Omental fat pad (tissue), 4 donors: ENCODE results near the gene RNF212B. TPM values are rescaled to one million over a fixed set of nuclear protein-coding genes. Genes with fewer than 3 reads are reported as not detected.
"Not testable (repeated sequence)": the region's sequence is repeated elsewhere in the genome, so short reads cannot be mapped to it uniquely, and the experiment has no call there.

Source experiments
- ATAC-seq: fragments of 150-250 bp; one replicate; pipeline ENCODE4 v1.9.1; 2016; ENCODE audit warnings: mild to moderate bottlenecking, moderate library complexity; ENCODE audit not compliant: low FRiP score
- DNase-seq: peaks from one replicate; pipeline ENCODE4 v3.0.0-alpha.2; 2019; ENCODE audit warnings: low spot score
- CTCF ChIP-seq, 3 donors: fragments of 450-650 bp; IDR thresholded peaks; one replicate each; pipeline ENCODE4 v1.5.1; 2016 to 2017; ENCODE audit warnings: antibody characterized with exemption in 3 of 3, mild to moderate bottlenecking in 3 of 3, moderate library complexity in 2 of 3
- total RNA-seq, 4 donors: library from RNA; depleted of rRNA; stranded (reverse); fragments of >200 nt; gene quantifications; one replicate each; pipeline ENCODE4 v1.1.0, GENCODE V29; 2016

Gene RNF212B
- total RNA-seq, 4 donors from 2014 or later: not detected

- no peak for TF ChIP-seq CTCF (IDR thresholded peaks at IDR 0.05)
- ATAC-seq: no peak
- DNase-seq: no peak
Measured at GRCh38 chr14:23248601-23249000, 10.9 kb downstream of the RNF212B start.

GRCh38 chr14:23249824-23250223 is 12.1 kb downstream of the RNF212B start:
- TF ChIP-seq CTCF (IDR thresholded peaks at IDR 0.05): no peak
- no peak for DNase-seq
- ATAC-seq: no peak

GRCh38 chr14:23252006-23252405 is 14.3 kb downstream of the RNF212B start:
- DNase-seq: no peak
- no peak for ATAC-seq
- no peak for TF ChIP-seq CTCF (IDR thresholded peaks at IDR 0.05)

GRCh38 chr14:23252420-23253333 is 14.9 kb downstream of the RNF212B start:
- TF ChIP-seq CTCF (IDR thresholded peaks at IDR 0.05): no peak
- ATAC-seq (no peak), DNase-seq (no peak)

GRCh38 chr14:23258256-23258655 is 20.5 kb downstream of the RNF212B start:
- DNase-seq (no peak), ATAC-seq (no peak)
- TF ChIP-seq CTCF (IDR thresholded peaks at IDR 0.05): no peak

GRCh38 chr14:23259426-23259825 is 21.7 kb downstream of the RNF212B start:
- ATAC-seq (no peak), DNase-seq (no peak)
- no peak for TF ChIP-seq CTCF (IDR thresholded peaks at IDR 0.05)

GRCh38 chr14:23260849-23261248 is 23.1 kb downstream of the RNF212B start:
- not testable (repeated sequence) for DNase-seq, ATAC-seq
